ENCODE measurements around the gene KRTAP13-3.

The KRTAP13-3 gene

DNA sequence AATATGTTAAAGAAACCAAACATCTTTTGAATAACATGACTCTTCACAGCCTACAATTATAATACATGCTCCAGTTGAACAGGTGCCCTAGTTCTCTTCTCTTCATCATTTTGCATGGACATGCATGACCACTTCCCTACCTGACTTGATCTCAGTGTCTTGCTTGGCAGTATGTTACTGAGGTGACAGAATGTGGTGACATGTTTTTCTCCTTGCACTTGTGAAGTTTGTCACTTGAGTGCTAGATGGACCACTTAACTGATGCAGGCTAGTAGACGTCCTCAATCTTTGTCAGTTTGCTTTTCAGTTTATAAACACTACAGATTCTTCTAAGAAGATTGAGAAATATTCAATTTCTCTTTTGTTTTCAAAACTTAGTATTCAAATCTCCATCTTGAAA lies 43.5 kb downstream of the KRTAP13-3 start:
- no peak overlapping the region for H2BK15ac ChIP-seq (ENCODE audit: low read depth, poor library complexity, severe bottlenecking)
- DNase-seq: no peak
- no peak overlapping the region for H3K4me3 ChIP-seq (ENCODE audit: insufficient read depth in 1 of 2, low read depth in 1 of 2, low read length in 2 of 2)
- no CpG with 5 or more reads among the region's 1 CpG for WGBS
- H2AK5ac ChIP-seq (ENCODE audit: low read length, severe bottlenecking): no peak overlapping the region
- H3K23ac ChIP-seq (ENCODE audit: low read length in 2 of 2): no peak overlapping the region
- H3K27me3 ChIP-seq (ENCODE audit: control insufficient read depth in 1 of 2, insufficient read depth in 1 of 2, low read length in 2 of 2): no peaks in the 10 kb centered on the region
- H3K4me1 ChIP-seq (ENCODE audit: control insufficient read depth, insufficient read depth, low read depth, low read length): no peaks in the 10 kb centered on the region
- no peak overlapping the region for H4K91ac ChIP-seq (ENCODE audit: low read length)
- no peak overlapping the region for H4K8ac ChIP-seq (ENCODE audit: low read length)
- no peak overlapping the region for H2BK12ac ChIP-seq (ENCODE audit: low read length in 2 of 2)
- no peak overlapping the region for H3K27ac ChIP-seq (ENCODE audit: low read length, poor library complexity, severe bottlenecking)
- H2BK120ac ChIP-seq (ENCODE audit: low read depth, low read length): no peak overlapping the region
- H3K36me3 ChIP-seq (ENCODE audit: control insufficient read depth in 1 of 2, insufficient read depth in 2 of 2, low read depth in 1 of 2, low read length in 2 of 2): no peaks in the 10 kb centered on the region
- no peaks in the 10 kb centered on the region for H3K79me1 ChIP-seq (replicated peaks; ENCODE audit: low read length, poor library complexity, severe bottlenecking)
- H2AFZ ChIP-seq (ENCODE audit: low read depth, low read length): no peak overlapping the region
- no peak overlapping the region for H3K4ac ChIP-seq (ENCODE audit: low read depth in 1 of 2, low read length in 2 of 2)
- H3K14ac ChIP-seq (ENCODE audit: low read length in 2 of 2): no peak overlapping the region
- H2BK5ac ChIP-seq (ENCODE audit: low read depth, low read length, poor library complexity, severe bottlenecking): no peak overlapping the region
- H3K4me2 ChIP-seq (ENCODE audit: low read length, poor library complexity, severe bottlenecking): no peak overlapping the region
- no peak overlapping the region for H3K18ac ChIP-seq (ENCODE audit: low read depth in 1 of 2, low read length in 2 of 2)
- no peaks in the 10 kb centered on the region for H3K9me3 ChIP-seq (ENCODE audit: control insufficient read depth, low read length)
- no peak overlapping the region for H3K9ac ChIP-seq (ENCODE audit: low read length)
